ENCODE results near the gene CYB561D2. TPM values are rescaled to one million over a fixed set of nuclear protein-coding genes. Genes with fewer than 3 reads are reported as not detected.

CYB561D2 gene
- total RNA-seq, 1 experiment from 2014 or later: 16.8 TPM

DNA sequence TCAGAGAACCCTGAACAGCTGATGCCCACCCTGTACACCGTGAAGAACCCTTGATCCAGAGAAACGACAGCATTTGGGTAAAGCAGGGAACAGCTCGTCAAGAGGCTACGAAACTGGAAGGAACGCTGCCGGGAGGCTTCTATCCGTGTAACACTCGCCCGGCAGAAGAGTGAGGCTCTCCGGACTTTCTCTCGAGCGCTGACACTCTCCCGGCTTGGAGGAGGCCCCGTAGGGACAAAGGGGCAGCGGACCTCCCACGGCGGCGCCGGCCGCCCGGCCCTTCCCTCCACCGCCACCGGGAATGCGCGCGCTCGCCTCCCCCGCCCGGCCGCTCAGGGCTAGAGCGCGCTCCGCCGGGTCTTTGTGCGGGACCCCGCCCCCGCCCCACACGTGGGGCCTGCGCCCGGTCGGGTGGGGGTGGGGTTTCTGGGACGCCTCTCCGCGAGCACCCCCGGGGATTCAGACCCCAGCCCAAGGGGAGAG is 29.8 kb upstream of the CYB561D2 start:
- peak; percentile 80 for DNase-seq
- Histone ChIP-seq H3K79me2 (ENCODE audit: insufficient read depth, low read length) (peaks cover 5% of the 10 kb centered on the region; the same call in 1 of the 2 replicates), H3K27me3 (ENCODE audit: insufficient read depth, low read length) (no peaks in the 10 kb centered on the region), H3K18ac (ENCODE audit: insufficient read length, low read depth, low read length) (no peak overlapping the region), H2BK120ac (ENCODE audit: low read depth, low read length, poor library complexity, severe bottlenecking) (no peak overlapping the region), H2AFZ (ENCODE audit: low read length) (no peak overlapping the region), H3K23ac (ENCODE audit: insufficient read length, low read depth, low read length) (no peak overlapping the region), H3K9me3 (ENCODE audit: control insufficient read depth, low read depth, low read length) (no peaks in the 10 kb centered on the region), H4K5ac (ENCODE audit: insufficient read length, low read depth, low read length) (no peak overlapping the region), H3K79me1 (ENCODE audit: insufficient read depth, low read depth, low read length, poor library complexity, severe bottlenecking) (no peaks in the 10 kb centered on the region), H4K20me1 (ENCODE audit: control insufficient read depth, insufficient read depth, insufficient read length) (no peaks in the 10 kb centered on the region), H3K4me1 (ENCODE audit: insufficient read depth, low read length) (peaks cover 6% of the 10 kb centered on the region; the same call in 1 of the 2 replicates), H3K4ac (ENCODE audit: low read depth, low read length) (no peak overlapping the region), H3K27ac (ENCODE audit: insufficient read length, low read depth, low read length) (no peak overlapping the region), H2AK5ac (ENCODE audit: insufficient read length, low read length) (no peak overlapping the region), H2BK15ac (ENCODE audit: low read depth, low read length) (no peak overlapping the region), H3K23me2 (ENCODE audit: insufficient read length, low read depth, low read length, poor library complexity, severe bottlenecking) (peaks cover 15% of the 10 kb centered on the region), H3K14ac (ENCODE audit: insufficient read depth, low read length) (peak overlapping the region; percentile 87; the same call in 1 of the 2 replicates), H3K4me2 (ENCODE audit: insufficient read depth, insufficient read length, low read length) (peak overlapping the region; percentile 83), H2BK20ac (ENCODE audit: low read depth, low read length, poor library complexity, severe bottlenecking) (no peak overlapping the region), H3K9ac (ENCODE audit: extremely low read depth, insufficient read length, low read length) (peak overlapping the region; percentile 72), H2BK5ac (ENCODE audit: insufficient read length, low read length) (no peak overlapping the region), H4K8ac (replicated peaks; ENCODE audit: insufficient read length, low read depth, low read length) (no peak overlapping the region), H3K56ac (ENCODE audit: insufficient read length, low read depth, low read length) (no peak overlapping the region), H4K91ac (ENCODE audit: insufficient read length, low read depth, low read length) (no peak overlapping the region), H3T11ph (ENCODE audit: low read length) (no peak overlapping the region), H2BK12ac (ENCODE audit: insufficient read length, low read depth, low read length) (no peak overlapping the region)
- H3K27me3 Mint-ChIP-seq (ENCODE audit: low read depth): no peaks in the 10 kb centered on the region
- no peaks in the 10 kb centered on the region for H3K9me3 Mint-ChIP-seq
- H3K4me1 Mint-ChIP-seq: peaks cover 27 to 42% of the 10 kb centered on the region in 2 experiments
- H3K36me3 Mint-ChIP-seq (ENCODE audit: insufficient read depth in 1 of 3, low read depth in 3 of 3): peaks cover 37 to 58% (median 47%) of the 10 kb centered on the region in 3 experiments
- H3K27ac Mint-ChIP-seq: peak overlapping the region; percentile 76 to 93 (median 92); a peak in 6 of 7 replicates
- TF ChIP-seq, protein P1, sequence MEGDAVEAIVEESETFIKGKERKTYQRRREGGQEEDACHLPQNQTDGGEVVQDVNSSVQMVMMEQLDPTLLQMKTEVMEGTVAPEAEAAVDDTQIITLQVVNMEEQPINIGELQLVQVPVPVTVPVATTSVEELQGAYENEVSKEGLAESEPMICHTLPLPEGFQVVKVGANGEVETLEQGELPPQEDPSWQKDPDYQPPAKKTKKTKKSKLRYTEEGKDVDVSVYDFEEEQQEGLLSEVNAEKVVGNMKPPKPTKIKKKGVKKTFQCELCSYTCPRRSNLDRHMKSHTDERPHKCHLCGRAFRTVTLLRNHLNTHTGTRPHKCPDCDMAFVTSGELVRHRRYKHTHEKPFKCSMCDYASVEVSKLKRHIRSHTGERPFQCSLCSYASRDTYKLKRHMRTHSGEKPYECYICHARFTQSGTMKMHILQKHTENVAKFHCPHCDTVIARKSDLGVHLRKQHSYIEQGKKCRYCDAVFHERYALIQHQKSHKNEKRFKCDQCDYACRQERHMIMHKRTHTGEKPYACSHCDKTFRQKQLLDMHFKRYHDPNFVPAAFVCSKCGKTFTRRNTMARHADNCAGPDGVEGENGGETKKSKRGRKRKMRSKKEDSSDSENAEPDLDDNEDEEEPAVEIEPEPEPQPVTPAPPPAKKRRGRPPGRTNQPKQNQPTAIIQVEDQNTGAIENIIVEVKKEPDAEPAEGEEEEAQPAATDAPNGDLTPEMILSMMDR (conservative IDR thresholded peaks at IDR 0.05): no peak; the same call in 2 of the 3 replicates
- no CpG with 5 or more reads among the region's 45 CpGs for WGBS (ENCODE audit: extremely low coverage, insufficient read length, low lambda C conversion rate)
- peak overlapping the region; percentile 85 to 97 for H3K4me3 Mint-ChIP-seq

All from H9 (cell line).